Hematopoietic multipotent progenitor cell treated with erythropoietin and hydrocortisone succinate and interleukin-3 and kit ligand, for 6 days (in vitro differentiated cells): ENCODE data around the gene LHFPL5.

Experiments
- DNase-seq: peaks from one replicate; pipeline ENCODE4 v3.0.0-alpha.2; 2015

Gene LHFPL5

GRCh38 chr6:35857853-35858252 lies 52.7 kb downstream of the LHFPL5 start:
- DNase-seq = no peak

GRCh38 chr6:35859367-35859766 lies 54.2 kb downstream of the LHFPL5 start:
- no peak for DNase-seq
